B cell (primary cell): ENCODE results near the gene CDK10. TPM values are rescaled to one million over a fixed set of nuclear protein-coding genes. Genes with fewer than 3 reads are reported as not detected.

ENCODE experiments used
- ATAC-seq: fragments of 200-7000 bp; cut with Tn5 transposase; one replicate; pipeline ENCODE4 v1.10.0; 2021; ENCODE audit warnings: low read depth, mild to moderate bottlenecking, moderate number of reproducible peaks, moderate library complexity
- CTCF ChIA-PET: fragments of 350-600 bp; sonication (Branson Sonifier 250); formaldehyde crosslinking; loops from one replicate; lab custom pipeline; 2021; ENCODE audit warnings: antibody characterized with exemption, inconsistent platforms; lab: Charles Lee
- POLR2A ChIA-PET: fragments of 350-600 bp; sonication (Branson Sonifier 250); formaldehyde crosslinking; loops from one replicate; lab custom pipeline; 2021; ENCODE audit warnings: antibody characterized with exemption; lab: Charles Lee
- DNase-seq: peaks from one replicate; pipeline ENCODE4 v3.0.0; 2013
- H2AFZ ChIP-seq: 2 replicates; pipeline ENCODE4 v1.6.1; 2012; ENCODE audit warnings: mild to moderate bottlenecking, low read depth, low read length; ENCODE audit not compliant: insufficient read depth, poor library complexity, severe bottlenecking
- H3K27ac ChIP-seq, 2 donors: 1 replicate in 1 of 2; 2 replicates in 1 of 2; pipeline ENCODE4 v1.5.1; 2012 to 2013; ENCODE audit warnings: low read length in 2 of 2, mild to moderate bottlenecking in 2 of 2, moderate library complexity in 1 of 2
- H3K27me3 ChIP-seq, 4 experiments: fragments of 200-600 bp in 1 of 4; sonication (generic) in 1 of 4; replicated peaks in 1 of 4; 1 replicate in 2 of 4; 2 replicates in 2 of 4; pipeline versions ENCODE4 v1.6.1 to v1.7.0; 2013 to 2016; ENCODE audit warnings: low read length in 3 of 4, mild to moderate bottlenecking in 2 of 4, mixed read lengths in 1 of 4, moderate library complexity in 1 of 4; ENCODE audit not compliant: insufficient read depth in 4 of 4, control insufficient read depth in 3 of 4; ENCODE audit errors: control extremely low read depth in 1 of 4
- H3K36me3 ChIP-seq, 2 experiments: replicated peaks in 1 of 2; 1 replicate in 1 of 2; 2 replicates in 1 of 2; pipeline versions ENCODE4 v1.6.1 to v1.7.1; 2013; ENCODE audit warnings: low read length in 1 of 2; ENCODE audit not compliant: insufficient read depth in 2 of 2, control insufficient read depth in 1 of 2; ENCODE audit errors: control extremely low read depth in 1 of 2, extremely low read depth in 1 of 2
- H3K4me1 ChIP-seq, 2 donors: fragments of 200-600 bp in 1 of 2; sonication (generic) in 1 of 2; 1 replicate in 1 of 2; 2 replicates in 1 of 2; pipeline versions ENCODE4 v1.5.1 to v1.6.1; 2013 to 2017; ENCODE audit warnings: low read length in 2 of 2; ENCODE audit not compliant: control insufficient read depth in 2 of 2, insufficient read depth in 2 of 2
- H3K4me2 ChIP-seq: replicated peaks from 2 replicates; pipeline ENCODE3; 2012; ENCODE audit warnings: mild to moderate bottlenecking, low read depth, low read length; ENCODE audit not compliant: poor library complexity, severe bottlenecking
- H3K4me3 ChIP-seq, 5 experiments: fragments of 200-600 bp in 1 of 5; sonication (generic) in 1 of 5; 1 replicate in 3 of 5; 2 replicates in 2 of 5; pipeline versions ENCODE4 v1.5.1 to v1.7.0; 2011 to 2016; ENCODE audit warnings: low read length in 4 of 5, mild to moderate bottlenecking in 4 of 5, low read depth in 2 of 5, control low read depth in 1 of 5, moderate library complexity in 1 of 5; ENCODE audit not compliant: insufficient read depth in 1 of 5; ENCODE audit errors: control extremely low read depth in 1 of 5, extremely low read depth in 1 of 5
- H3K79me2 ChIP-seq: fragments of 200-600 bp; sonication (generic); one replicate; pipeline ENCODE4 v1.6.0; 2016; ENCODE audit warnings: low read length; ENCODE audit not compliant: control insufficient read depth, insufficient read depth
- H3K9ac ChIP-seq: fragments of 200-600 bp; sonication (generic); 2 replicates; pipeline ENCODE4 v1.6.1; 2017; ENCODE audit warnings: mild to moderate bottlenecking, low read length, moderate library complexity
- H3K9me3 ChIP-seq, 3 donors: one replicate each; pipeline versions ENCODE4 v1.6.1 to v1.7.1; 2013; ENCODE audit warnings: low read length in 2 of 3; ENCODE audit not compliant: control insufficient read depth in 2 of 3, insufficient read depth in 1 of 3; ENCODE audit errors: control extremely low read depth in 1 of 3
- H4K20me1 ChIP-seq: 2 replicates; pipeline ENCODE4 v1.6.0; 2012; ENCODE audit warnings: mild to moderate bottlenecking, low read length; ENCODE audit not compliant: insufficient read depth, control insufficient read depth, poor library complexity, severe bottlenecking
- H3K27ac Mint-ChIP-seq: one replicate; pipeline ENCODE4 v1.8.0; 2021; ENCODE audit warnings: mixed read lengths
- H3K27me3 Mint-ChIP-seq: one replicate; pipeline ENCODE4 v1.8.0; 2021; ENCODE audit warnings: mixed read lengths
- H3K4me1 Mint-ChIP-seq: one replicate; pipeline ENCODE4 v1.8.0; 2021; ENCODE audit warnings: mixed read lengths
- H3K4me3 Mint-ChIP-seq: one replicate; pipeline ENCODE4 v1.8.0; 2021; ENCODE audit warnings: mixed read lengths
- H3K9me3 Mint-ChIP-seq: one replicate; pipeline ENCODE4 v1.8.0; 2022; ENCODE audit warnings: mixed read lengths; ENCODE audit not compliant: insufficient read depth
- CTCF ChIP-seq: fragments of 200-600 bp; IDR thresholded peaks from one replicate; pipeline ENCODE4 v1.8.0; 2022; ENCODE audit warnings: antibody characterized with exemption, mild to moderate bottlenecking
- EZH2 ChIP-seq: IDR thresholded peaks from 2 replicates; pipeline ENCODE4 v1.6.1; 2012; ENCODE audit warnings: borderline replicate concordance, low read depth, mild to moderate bottlenecking, moderate library complexity, low read length; ENCODE audit not compliant: insufficient read depth, poor library complexity, severe bottlenecking
- WGBS: methylation state at CpG from one replicate; pipeline ENCODE4 v1.1.5; 2013; ENCODE audit warnings: missing lambda C conversion rate; ENCODE audit not compliant: insufficient coverage; 5-methylcytosine and 5-hydroxymethylcytosine counted together
- intact Hi-C: fragments of 100-400 bp; cut with micrococcal nuclease; formaldehyde crosslinking; loops from one replicate; pipeline ENCODE4 v1.10.0; 2022
- polyA plus RNA-seq: library from polyadenylated mRNA; depleted of rRNA; stranded (reverse); fragments of >200 nt; gene quantifications from 2 replicates; pipeline ENCODE4 v1.2.3, GENCODE V29; 2012
- total RNA-seq, 2 donors: library from RNA; stranded (reverse); fragments of 120-200 nt in 1 of 2; gene quantifications; 1 replicate in 1 of 2; 2 replicates in 1 of 2; pipeline versions ENCODE4 v1.2.3 to v1.2.4, GENCODE V29; 2013 to 2022

The CDK10 gene
- total and polyA plus RNA-seq, 2 donors (not counting 1 experiment from before 2014, with no cell fraction given): 114 to 145 TPM

DNA sequence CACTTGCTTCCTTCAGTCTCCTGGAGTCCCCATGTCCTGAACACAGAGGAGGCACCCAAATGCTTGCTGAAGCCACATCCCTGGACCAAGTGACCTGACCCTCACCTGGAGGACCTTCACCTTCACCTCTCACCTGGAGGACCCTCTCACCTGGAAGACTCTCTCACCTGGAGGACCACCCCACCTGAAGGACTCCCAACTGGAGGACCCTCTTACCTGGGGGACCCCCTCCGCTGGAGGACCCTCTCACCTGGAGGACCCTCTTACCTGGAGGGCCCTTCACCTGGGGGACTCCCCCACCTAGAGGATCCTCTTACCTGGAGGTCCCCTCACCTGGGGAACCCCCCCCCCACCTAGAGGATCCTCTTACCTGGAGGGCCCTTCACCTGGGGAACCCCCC is 573 bp upstream of the CDK10 start:
- H3K27ac ChIP-seq: no peak overlapping the region
- POLR2A ChIA-PET: interaction anchor here (0.6 to 1.5 kb wide), 3 partner anchors 11 to 15 kb away, joined by 5 to 8 read pairs (median 6); partner anchors contain the start of gene SPATA2L

More for the DNA sequence above, 573 bp upstream of the CDK10 start:
- DNase-seq: peak; percentile 26
- WGBS: no CpG with 5 or more reads among the region's 1 CpG
- peak overlapping the region; percentile 59 for H3K27ac Mint-ChIP-seq
- peak overlapping the region in 1 of 5 experiments; percentile 96 for H3K4me3 ChIP-seq
- H3K9me3 Mint-ChIP-seq: no peaks in the 10 kb centered on the region
- H3K9me3 ChIP-seq: no peaks in the 10 kb centered on the region
- H3K4me3 Mint-ChIP-seq: peak overlapping the region; percentile 74
- H3K4me1 ChIP-seq: peaks cover 7 to 15% of the 10 kb centered on the region in 2 donors
- CTCF ChIA-PET: interaction anchor here (1.0 to 1.9 kb wide), 2 partner anchors 14 to 127 kb away, joined by 3 to 8 read pairs; no protein-coding TSS in a partner anchor
- peaks cover 32% of the 10 kb centered on the region for H3K79me2 ChIP-seq
- H3K4me2 ChIP-seq: peak overlapping the region; percentile 100
- H3K9ac ChIP-seq: peak overlapping the region; percentile 91
- peaks cover 18% of the 10 kb centered on the region for H3K4me1 Mint-ChIP-seq
- H3K27me3 ChIP-seq: no peaks in the 10 kb centered on the region
- TF ChIP-seq CTCF (no peak), EZH2 (no peak)
- no peak for ATAC-seq
- peaks cover 13% of the 10 kb centered on the region for H4K20me1 ChIP-seq
- peaks cover 2 to 8% of the 10 kb centered on the region in 2 experiments for H3K36me3 ChIP-seq
- intact Hi-C loops: loop anchor here (1.0 to 5.0 kb wide), 5 partner anchors 14 to 188 kb away; partner anchors contain the start of genes RPL13, VPS9D1 and ZNF276
- peak overlapping the region; percentile 99 for H2AFZ ChIP-seq
- no peaks in the 10 kb centered on the region for H3K27me3 Mint-ChIP-seq
